Breast epithelium (tissue), 3 donors: ENCODE data around the gene HNRNPA0.

Experiments used
- POLR2A ChIP-seq: fragments of 450-650 bp; IDR thresholded peaks from one replicate; pipeline ENCODE4 v1.6.1; 2016; ENCODE audit warnings: antibody characterized with exemption, mild to moderate bottlenecking, moderate library complexity
- POLR2AphosphoS5 ChIP-seq, 3 donors: sonication (generic); formaldehyde crosslinking; IDR thresholded peaks; one replicate each; pipeline ENCODE4 v1.6.1; 2017; ENCODE audit warnings: antibody characterized with exemption in 3 of 3
- TF ChIP-seq, protein P1 (sequence below), 3 donors: fragments of 450-650 bp; IDR thresholded peaks; one replicate each; pipeline ENCODE4 v1.5.1; 2016 to 2017; ENCODE audit warnings: antibody characterized with exemption in 3 of 3, mild to moderate bottlenecking in 3 of 3, moderate library complexity in 3 of 3

DNA sequence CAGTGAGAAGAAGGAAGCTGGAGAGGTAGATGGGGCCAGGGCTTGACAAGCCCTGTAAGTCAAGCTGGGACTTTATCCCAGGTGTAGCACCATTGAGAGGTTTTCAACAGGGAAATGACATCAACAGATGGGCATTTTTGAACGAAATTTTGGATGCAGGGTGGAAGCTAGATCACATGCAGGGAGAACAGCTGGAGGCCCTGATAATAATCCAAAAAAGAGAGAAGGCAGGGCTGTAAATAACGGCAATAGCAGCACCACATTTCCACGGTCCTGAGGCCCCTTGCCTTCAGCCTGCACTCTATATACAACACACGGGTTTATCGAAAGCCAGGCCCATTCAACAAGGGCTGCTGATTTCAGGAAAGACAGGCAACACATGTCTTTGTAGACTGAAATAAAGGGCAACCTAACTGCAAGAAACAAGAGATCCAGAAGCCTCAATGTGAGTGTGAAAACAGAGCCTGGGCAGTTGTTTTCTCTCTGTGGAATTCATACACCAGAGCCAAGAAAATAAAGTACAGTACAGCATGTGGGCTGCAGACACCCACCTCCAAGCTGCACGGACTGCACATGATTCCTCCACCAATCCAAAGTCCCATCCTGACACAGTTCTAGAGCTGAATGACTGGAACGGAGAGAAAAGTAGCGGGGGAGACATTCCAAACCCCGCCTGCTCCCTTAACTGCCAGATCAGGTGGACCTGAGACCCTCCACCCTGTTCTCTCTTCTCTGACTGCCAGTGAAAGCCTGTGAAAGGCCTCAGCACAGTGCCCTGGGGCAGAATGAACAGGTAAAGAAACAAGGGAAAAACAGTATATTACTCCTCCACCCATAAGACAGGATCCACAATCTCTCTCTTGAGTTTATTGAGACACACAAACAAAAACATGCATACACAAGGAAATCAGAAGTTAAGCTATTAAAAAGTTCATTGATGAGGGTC is 54.6 kb downstream of the HNRNPA0 start:
- TF ChIP-seq, protein P1, sequence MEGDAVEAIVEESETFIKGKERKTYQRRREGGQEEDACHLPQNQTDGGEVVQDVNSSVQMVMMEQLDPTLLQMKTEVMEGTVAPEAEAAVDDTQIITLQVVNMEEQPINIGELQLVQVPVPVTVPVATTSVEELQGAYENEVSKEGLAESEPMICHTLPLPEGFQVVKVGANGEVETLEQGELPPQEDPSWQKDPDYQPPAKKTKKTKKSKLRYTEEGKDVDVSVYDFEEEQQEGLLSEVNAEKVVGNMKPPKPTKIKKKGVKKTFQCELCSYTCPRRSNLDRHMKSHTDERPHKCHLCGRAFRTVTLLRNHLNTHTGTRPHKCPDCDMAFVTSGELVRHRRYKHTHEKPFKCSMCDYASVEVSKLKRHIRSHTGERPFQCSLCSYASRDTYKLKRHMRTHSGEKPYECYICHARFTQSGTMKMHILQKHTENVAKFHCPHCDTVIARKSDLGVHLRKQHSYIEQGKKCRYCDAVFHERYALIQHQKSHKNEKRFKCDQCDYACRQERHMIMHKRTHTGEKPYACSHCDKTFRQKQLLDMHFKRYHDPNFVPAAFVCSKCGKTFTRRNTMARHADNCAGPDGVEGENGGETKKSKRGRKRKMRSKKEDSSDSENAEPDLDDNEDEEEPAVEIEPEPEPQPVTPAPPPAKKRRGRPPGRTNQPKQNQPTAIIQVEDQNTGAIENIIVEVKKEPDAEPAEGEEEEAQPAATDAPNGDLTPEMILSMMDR (IDR thresholded peaks at IDR 0.05): no peak
- TF ChIP-seq POLR2AphosphoS5 (IDR thresholded peaks at IDR 0.05) (no peak), POLR2A (no peak)
